Measurements from ENCODE around the gene SMYD3. TPM values are rescaled to one million over a fixed set of nuclear protein-coding genes. Genes with fewer than 3 reads are reported as not detected.
A peak's percentile ranks its signal among the peaks of the same experiment; 100 is the strongest.
"Not testable (repeated sequence)": the region's sequence is repeated elsewhere in the genome, so short reads cannot be mapped to it uniquely, and the experiment has no call there.

The SMYD3 gene
- total and polyA plus RNA-seq, 10 donors: 12.5 to 33.1 (median 21.0) TPM

- Histone ChIP-seq H3K36me3 (no peaks in the 10 kb centered on the region), H3K9me3 (no peaks in the 10 kb centered on the region), H3K27me3 (replicated peaks in 1 of 7) (no peaks in the 10 kb centered on the region), H3K27ac (peak overlapping the region; percentile 58 to 92 (median 86)), H3K4me3 (peak overlapping the region; percentile 6 to 60 (median 18)), H3K4me1 (peaks cover 6 to 44% (median 18%) of the 10 kb centered on the region in 6 donors)
- WGBS, 5 donors: 14 to 21% (median 18%) methylated on average over 8 of the region's 8 CpGs
- intact Hi-C loops (cut with DNase I; ENCODE audit: low total_unique reads): no loop called here
- peak in 1 of 3 donors; percentile 34 for TF ChIP-seq POLR2AphosphoS5 (IDR thresholded peaks at IDR 0.05)
- TF ChIP-seq, protein P1, sequence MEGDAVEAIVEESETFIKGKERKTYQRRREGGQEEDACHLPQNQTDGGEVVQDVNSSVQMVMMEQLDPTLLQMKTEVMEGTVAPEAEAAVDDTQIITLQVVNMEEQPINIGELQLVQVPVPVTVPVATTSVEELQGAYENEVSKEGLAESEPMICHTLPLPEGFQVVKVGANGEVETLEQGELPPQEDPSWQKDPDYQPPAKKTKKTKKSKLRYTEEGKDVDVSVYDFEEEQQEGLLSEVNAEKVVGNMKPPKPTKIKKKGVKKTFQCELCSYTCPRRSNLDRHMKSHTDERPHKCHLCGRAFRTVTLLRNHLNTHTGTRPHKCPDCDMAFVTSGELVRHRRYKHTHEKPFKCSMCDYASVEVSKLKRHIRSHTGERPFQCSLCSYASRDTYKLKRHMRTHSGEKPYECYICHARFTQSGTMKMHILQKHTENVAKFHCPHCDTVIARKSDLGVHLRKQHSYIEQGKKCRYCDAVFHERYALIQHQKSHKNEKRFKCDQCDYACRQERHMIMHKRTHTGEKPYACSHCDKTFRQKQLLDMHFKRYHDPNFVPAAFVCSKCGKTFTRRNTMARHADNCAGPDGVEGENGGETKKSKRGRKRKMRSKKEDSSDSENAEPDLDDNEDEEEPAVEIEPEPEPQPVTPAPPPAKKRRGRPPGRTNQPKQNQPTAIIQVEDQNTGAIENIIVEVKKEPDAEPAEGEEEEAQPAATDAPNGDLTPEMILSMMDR (IDR thresholded peaks at IDR 0.05 in 8 of 11, conservative IDR thresholded peaks at IDR 0.05 in 3 of 11): no peak
- DNase-seq: peak; percentile 83
These were observed 553.0 kb downstream of the SMYD3 start for GRCh38 chr1:245953876-245954660.

DNA sequence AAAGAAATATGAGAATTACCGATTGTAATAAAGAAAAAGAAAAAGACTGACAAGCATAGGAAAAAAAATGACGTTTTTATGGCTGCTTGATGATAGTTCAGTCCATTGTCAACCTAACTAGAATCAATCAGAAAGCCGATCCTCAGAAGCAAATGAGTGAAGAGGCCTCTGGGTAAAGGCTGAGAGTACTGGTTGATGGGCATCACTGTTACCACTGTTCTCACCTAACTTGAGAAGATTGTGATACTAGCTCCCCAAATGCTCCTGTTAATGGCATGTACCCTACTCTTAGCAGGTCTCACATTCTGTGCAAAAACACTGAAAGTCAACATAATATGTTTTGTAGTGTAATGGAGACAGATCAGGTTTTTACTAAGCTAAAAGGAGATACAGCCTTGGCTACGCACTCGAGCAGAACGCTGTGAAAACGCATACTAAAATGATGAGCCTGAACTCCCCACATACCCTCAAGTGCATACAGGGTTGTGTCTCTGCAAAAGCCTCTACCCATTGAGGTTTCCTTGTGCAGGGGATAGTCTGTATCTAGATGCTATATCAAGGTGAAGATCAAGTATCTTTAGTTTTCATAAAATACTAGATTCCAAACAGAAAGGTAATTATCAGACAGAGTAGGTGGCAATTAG lies 554.6 kb downstream of the SMYD3 start:
- Histone ChIP-seq H3K4me1 (peaks cover 6 to 44% (median 18%) of the 10 kb centered on the region in 6 donors), H3K36me3 (no peaks in the 10 kb centered on the region), H3K9me3 (no peaks in the 10 kb centered on the region), H3K27me3 (replicated peaks in 1 of 7) (no peaks in the 10 kb centered on the region), H3K4me3 (no peak overlapping the region), H3K27ac (peak overlapping the region; percentile 58 to 92 (median 86))
- no peak for DNase-seq
- intact Hi-C loops (cut with DNase I; ENCODE audit: low total_unique reads): no loop called here
- no peak for TF ChIP-seq POLR2AphosphoS5 (IDR thresholded peaks at IDR 0.05)
- TF ChIP-seq, protein P1 (IDR thresholded peaks at IDR 0.05 in 8 of 11, conservative IDR thresholded peaks at IDR 0.05 in 3 of 11): no peak
- no peak for TF ChIP-seq POLR2A (IDR thresholded peaks at IDR 0.05)
- WGBS, 5 donors: 89 to 94% (median 91%) methylated on average over 7 of the region's 7 CpGs

DNA sequence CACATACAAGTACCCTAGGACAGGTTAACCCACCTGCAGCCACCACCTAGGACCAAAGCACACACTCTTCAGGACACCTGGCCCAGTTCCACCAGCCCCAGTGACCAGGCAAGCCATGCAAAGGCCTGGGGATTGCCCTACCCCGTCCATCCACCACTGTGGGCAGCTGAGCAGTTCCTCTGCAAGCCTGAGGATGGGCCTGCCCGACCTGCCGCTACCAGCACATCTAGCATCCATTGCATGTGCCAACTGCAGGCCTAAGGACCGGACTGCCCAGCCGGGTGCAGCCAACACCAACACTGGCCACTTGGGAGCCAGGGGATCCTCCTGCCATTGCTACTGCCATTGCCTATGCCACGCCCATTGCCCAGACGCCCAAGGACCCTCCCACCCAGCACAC lies 558.3 kb downstream of the SMYD3 start:
- Histone ChIP-seq H3K4me1 (peaks cover 0 to 12% (median 6%) of the 10 kb centered on the region in 6 donors), H3K4me3 (no peak overlapping the region), H3K36me3 (no peaks in the 10 kb centered on the region), H3K27me3 (replicated peaks in 1 of 7) (no peaks in the 10 kb centered on the region), H3K9me3 (peaks cover 0 to 18% (median 13%) of the 10 kb centered on the region in 8 donors), H3K27ac (no peak overlapping the region)
- TF ChIP-seq POLR2A (IDR thresholded peaks at IDR 0.05) (no peak), POLR2AphosphoS5 (IDR thresholded peaks at IDR 0.05) (no peak)
- TF ChIP-seq, protein P1 (IDR thresholded peaks at IDR 0.05 in 8 of 11, conservative IDR thresholded peaks at IDR 0.05 in 3 of 11): no peak
- intact Hi-C loops (cut with DNase I; ENCODE audit: low total_unique reads): no loop called here
- DNase-seq: no peak
- 95 to 97% (median 97%) methylated on average over 4 to 7 of the region's 7 CpGs for WGBS, 5 donors

DNA sequence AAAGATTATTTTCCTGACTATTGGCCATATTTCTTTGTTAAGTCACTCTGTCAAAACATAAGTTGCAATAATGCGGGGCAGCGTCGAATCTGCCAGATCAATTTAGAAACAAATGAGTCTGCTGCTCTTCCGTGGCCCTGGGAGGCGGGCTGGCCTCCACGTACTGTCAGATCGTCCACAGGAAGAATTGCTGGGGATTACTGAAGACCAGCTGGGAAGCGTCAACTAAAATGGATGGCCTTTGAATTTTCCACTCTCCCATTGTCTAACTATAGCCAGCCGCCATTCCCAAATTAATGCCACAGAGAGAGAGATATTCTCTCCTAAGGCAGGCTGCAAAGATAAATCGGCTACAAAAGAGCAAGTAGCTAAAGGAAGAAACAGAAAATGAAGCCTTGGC lies 560.2 kb downstream of the SMYD3 start:
- WGBS, 5 donors: 60 to 77% (median 69%) methylated on average over 10 of the region's 10 CpGs
- H3K36me3 ChIP-seq: no peaks in the 10 kb centered on the region
- no peaks in the 10 kb centered on the region for H3K27me3 ChIP-seq (replicated peaks in 1 of 7)
- peak overlapping the region in 1 of 8 donors; percentile 30 for H3K4me3 ChIP-seq
- H3K4me1 ChIP-seq: no peaks in the 10 kb centered on the region
- peak in 1 of 3 donors; percentile 62 for TF ChIP-seq POLR2AphosphoS5 (IDR thresholded peaks at IDR 0.05)
- TF ChIP-seq, protein P1 (IDR thresholded peaks at IDR 0.05 in 8 of 11, conservative IDR thresholded peaks at IDR 0.05 in 3 of 11): no peak
- TF ChIP-seq POLR2A (IDR thresholded peaks at IDR 0.05): no peak
- H3K27ac ChIP-seq: peak overlapping the region in 7 of 8 donors; percentile 22 to 70 (median 49)
- DNase-seq: no peak
- H3K9me3 ChIP-seq: peaks cover 0 to 18% (median 13%) of the 10 kb centered on the region in 8 donors
- intact Hi-C loops (cut with DNase I; ENCODE audit: low total_unique reads): no loop called here

DNA sequence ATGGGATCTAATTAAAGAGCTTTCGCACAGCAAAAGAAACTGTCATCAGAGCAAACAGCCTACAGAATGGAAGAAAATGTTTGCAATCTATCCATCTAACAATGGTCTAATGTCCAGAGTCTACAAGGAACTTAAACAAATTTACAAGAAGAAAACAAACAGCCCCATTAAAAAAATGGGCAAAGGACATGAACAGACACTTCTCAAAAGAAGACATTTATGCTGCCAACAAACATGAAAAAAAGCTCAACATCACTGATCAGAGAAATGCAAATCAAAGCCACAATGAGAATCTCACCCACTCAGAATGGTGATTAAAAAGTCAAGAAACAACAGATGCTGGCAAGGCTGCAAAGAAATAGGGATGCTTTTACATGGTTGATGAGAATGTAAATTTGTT lies 561.9 kb downstream of the SMYD3 start:
- H3K4me1 ChIP-seq; intact Hi-C loops (cut with DNase I; ENCODE audit: low total_unique reads); H3K4me3 ChIP-seq; DNase-seq; H3K27ac ChIP-seq; H3K36me3 ChIP-seq; H3K27me3 ChIP-seq (replicated peaks in 1 of 7): not testable (repeated sequence)
- WGBS, 5 donors: 89 to 100% (median 98%) methylated on average over 1 of the region's 1 CpG
- H3K9me3 ChIP-seq: peaks cover 0 to 18% (median 13%) of the 10 kb centered on the region in 8 donors

Measured in spleen (tissue), 11 donors.